ENCODE measurements around the gene TEAD1. TPM values are rescaled to one million over a fixed set of nuclear protein-coding genes. Genes with fewer than 3 reads are reported as not detected.

Gene TEAD1
- total and polyA plus RNA-seq, 9 of the 15 experiments (the other 6 are each of a cell fraction or from before 2014, with no cell fraction given): 1.7 to 17.7 (median 10.8) TPM

DNA sequence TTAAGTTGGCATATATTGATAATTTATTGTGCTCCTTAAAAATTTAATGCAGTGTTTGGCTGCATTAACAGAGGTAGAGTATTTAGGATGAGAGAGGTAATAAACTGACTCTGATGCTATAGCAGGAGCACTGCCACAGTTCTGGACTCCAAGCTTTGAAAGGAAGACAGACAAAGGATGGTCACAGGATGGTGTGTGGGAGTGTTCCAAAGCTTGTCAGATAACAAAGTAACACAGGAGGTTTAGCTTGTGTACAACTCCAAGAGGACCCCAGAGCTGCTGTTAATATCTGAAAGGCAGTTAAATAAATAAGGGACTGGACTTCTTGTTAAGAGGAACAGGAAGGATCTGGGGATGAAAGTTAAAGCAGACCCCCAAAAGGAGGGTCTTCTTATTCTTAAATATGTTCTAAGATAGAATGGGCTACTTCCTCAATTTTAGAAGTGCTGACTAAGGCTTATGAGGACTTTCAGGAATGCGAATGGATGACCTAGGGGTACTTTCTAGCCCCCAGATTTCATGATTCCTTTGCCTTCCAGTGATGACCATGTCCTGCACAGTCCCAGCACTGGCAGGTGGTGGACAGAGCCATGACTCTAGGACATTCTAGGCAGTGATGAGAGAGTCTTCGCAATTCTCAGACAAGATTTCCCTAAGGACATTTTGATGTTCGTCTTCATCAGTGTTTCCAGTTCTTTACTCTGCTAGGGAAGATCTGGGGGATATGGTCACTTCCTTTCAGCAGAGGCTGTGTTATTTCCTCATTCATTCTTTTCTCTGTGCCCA is 185.8 kb downstream of the TEAD1 start (continued):
- TF ChIP-seq, protein P1, sequence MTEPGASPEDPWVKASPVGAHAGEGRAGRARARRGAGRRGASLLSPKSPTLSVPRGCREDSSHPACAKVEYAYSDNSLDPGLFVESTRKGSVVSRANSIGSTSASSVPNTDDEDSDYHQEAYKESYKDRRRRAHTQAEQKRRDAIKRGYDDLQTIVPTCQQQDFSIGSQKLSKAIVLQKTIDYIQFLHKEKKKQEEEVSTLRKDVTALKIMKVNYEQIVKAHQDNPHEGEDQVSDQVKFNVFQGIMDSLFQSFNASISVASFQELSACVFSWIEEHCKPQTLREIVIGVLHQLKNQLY (CRISPR knock-in tag; conservative IDR thresholded peaks at IDR 0.05): no peak
- TF ChIP-seq MYC (IDR thresholded peaks at IDR 0.05; ENCODE audit: low read depth, low read length) (peak; percentile 45; the same call in 1 of the 2 replicates), MYC (CRISPR knock-in tag; IDR thresholded peaks at IDR 0.05; ENCODE audit: borderline replicate concordance, low read depth) (no peak), SMAD4 (CRISPR knock-in tag; conservative IDR thresholded peaks at IDR 0.05) (0 out of 2 replicates have a peak, but pooled peaks have one; percentile 51), MECOM (CRISPR knock-in tag; IDR thresholded peaks at IDR 0.05) (peak; percentile 78), POLR2AphosphoS2 (IDR thresholded peaks at IDR 0.05; ENCODE audit: low read length) (no peak), TAF1 (IDR thresholded peaks at IDR 0.05; ENCODE audit: control insufficient read depth, extremely low read depth, insufficient read depth, low read length, severe bottlenecking) (no peak), ZNF347 (CRISPR knock-in tag; IDR thresholded peaks at IDR 0.05; ENCODE audit: low read depth) (no peak), MTA3 (IDR thresholded peaks at IDR 0.05; ENCODE audit: borderline replicate concordance) (no peak), SIX5 (IDR thresholded peaks at IDR 0.05; ENCODE audit: borderline replicate concordance in 1 of 2, insufficient read depth in 1 of 2, low read depth in 1 of 2, low read length in 2 of 2) (no peak), NRF1 (conservative IDR thresholded peaks at IDR 0.05 in 1 of 2, IDR thresholded peaks at IDR 0.05 in 1 of 2) (no peak), SMARCA4 (IDR thresholded peaks at IDR 0.05) (peak; percentile 70)
- TF ChIP-seq, protein P2, sequence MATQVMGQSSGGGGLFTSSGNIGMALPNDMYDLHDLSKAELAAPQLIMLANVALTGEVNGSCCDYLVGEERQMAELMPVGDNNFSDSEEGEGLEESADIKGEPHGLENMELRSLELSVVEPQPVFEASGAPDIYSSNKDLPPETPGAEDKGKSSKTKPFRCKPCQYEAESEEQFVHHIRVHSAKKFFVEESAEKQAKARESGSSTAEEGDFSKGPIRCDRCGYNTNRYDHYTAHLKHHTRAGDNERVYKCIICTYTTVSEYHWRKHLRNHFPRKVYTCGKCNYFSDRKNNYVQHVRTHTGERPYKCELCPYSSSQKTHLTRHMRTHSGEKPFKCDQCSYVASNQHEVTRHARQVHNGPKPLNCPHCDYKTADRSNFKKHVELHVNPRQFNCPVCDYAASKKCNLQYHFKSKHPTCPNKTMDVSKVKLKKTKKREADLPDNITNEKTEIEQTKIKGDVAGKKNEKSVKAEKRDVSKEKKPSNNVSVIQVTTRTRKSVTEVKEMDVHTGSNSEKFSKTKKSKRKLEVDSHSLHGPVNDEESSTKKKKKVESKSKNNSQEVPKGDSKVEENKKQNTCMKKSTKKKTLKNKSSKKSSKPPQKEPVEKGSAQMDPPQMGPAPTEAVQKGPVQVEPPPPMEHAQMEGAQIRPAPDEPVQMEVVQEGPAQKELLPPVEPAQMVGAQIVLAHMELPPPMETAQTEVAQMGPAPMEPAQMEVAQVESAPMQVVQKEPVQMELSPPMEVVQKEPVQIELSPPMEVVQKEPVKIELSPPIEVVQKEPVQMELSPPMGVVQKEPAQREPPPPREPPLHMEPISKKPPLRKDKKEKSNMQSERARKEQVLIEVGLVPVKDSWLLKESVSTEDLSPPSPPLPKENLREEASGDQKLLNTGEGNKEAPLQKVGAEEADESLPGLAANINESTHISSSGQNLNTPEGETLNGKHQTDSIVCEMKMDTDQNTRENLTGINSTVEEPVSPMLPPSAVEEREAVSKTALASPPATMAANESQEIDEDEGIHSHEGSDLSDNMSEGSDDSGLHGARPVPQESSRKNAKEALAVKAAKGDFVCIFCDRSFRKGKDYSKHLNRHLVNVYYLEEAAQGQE (IDR thresholded peaks at IDR 0.05; ENCODE audit: borderline replicate concordance): peak; percentile 78
- TF ChIP-seq, protein P2 (CRISPR knock-in tag; IDR thresholded peaks at IDR 0.05; ENCODE audit: low read depth): no peak
- TF ChIP-seq, protein P3, sequence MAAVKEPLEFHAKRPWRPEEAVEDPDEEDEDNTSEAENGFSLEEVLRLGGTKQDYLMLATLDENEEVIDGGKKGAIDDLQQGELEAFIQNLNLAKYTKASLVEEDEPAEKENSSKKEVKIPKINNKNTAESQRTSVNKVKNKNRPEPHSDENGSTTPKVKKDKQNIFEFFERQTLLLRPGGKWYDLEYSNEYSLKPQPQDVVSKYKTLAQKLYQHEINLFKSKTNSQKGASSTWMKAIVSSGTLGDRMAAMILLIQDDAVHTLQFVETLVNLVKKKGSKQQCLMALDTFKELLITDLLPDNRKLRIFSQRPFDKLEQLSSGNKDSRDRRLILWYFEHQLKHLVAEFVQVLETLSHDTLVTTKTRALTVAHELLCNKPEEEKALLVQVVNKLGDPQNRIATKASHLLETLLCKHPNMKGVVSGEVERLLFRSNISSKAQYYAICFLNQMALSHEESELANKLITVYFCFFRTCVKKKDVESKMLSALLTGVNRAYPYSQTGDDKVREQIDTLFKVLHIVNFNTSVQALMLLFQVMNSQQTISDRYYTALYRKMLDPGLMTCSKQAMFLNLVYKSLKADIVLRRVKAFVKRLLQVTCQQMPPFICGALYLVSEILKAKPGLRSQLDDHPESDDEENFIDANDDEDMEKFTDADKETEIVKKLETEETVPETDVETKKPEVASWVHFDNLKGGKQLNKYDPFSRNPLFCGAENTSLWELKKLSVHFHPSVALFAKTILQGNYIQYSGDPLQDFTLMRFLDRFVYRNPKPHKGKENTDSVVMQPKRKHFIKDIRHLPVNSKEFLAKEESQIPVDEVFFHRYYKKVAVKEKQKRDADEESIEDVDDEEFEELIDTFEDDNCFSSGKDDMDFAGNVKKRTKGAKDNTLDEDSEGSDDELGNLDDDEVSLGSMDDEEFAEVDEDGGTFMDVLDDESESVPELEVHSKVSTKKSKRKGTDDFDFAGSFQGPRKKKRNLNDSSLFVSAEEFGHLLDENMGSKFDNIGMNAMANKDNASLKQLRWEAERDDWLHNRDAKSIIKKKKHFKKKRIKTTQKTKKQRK (IDR thresholded peaks at IDR 0.05; ENCODE audit: borderline replicate concordance, low read depth, low read length): no peak
